Neural cell (in vitro differentiated cells): ENCODE results near the gene RABGAP1L. TPM values are rescaled to one million over a fixed set of nuclear protein-coding genes. Genes with fewer than 3 reads are reported as not detected.

Source experiments
- H2AFZ ChIP-seq: fragments of 200-600, 300-800 bp; sonication (generic), shearing (Covaris generic); 2 replicates; pipeline ENCODE4 v1.6.0; 2014; ENCODE audit warnings: low read depth, mild to moderate bottlenecking, antibody characterized with exemption, low read length, moderate library complexity
- H3F3A ChIP-seq: fragments of 200-600 bp; shearing (Covaris generic); 2 replicates; pipeline ENCODE4 v1.6.1; 2016; ENCODE audit warnings: mild to moderate bottlenecking, moderate library complexity, mixed read lengths, antibody characterized with exemption, low read length; ENCODE audit not compliant: insufficient read depth, poor library complexity, severe bottlenecking
- H3K27ac ChIP-seq: fragments of 200-600, 300-800 bp; sonication (generic), shearing (Covaris generic); 2 replicates; pipeline ENCODE4 v1.5.1; 2014; ENCODE audit warnings: mild to moderate bottlenecking, low read length, moderate library complexity
- H3K27me3 ChIP-seq: fragments of 300-800, 200-600 bp; sonication (generic), shearing (Covaris generic); 2 replicates; pipeline ENCODE4 v1.6.0; 2014; ENCODE audit warnings: mild to moderate bottlenecking, low read depth, low read length, moderate library complexity; ENCODE audit not compliant: insufficient read depth
- H3K36me3 ChIP-seq: fragments of 300-800, 200-600 bp; sonication (generic), shearing (Covaris generic); 2 replicates; pipeline ENCODE4 v1.5.1; 2014; ENCODE audit warnings: mild to moderate bottlenecking, antibody characterized with exemption, low read length, moderate library complexity; ENCODE audit not compliant: insufficient read depth
- H3K4me2 ChIP-seq: fragments of 300-800, 200-600 bp; sonication (generic), shearing (Covaris generic); 2 replicates; pipeline ENCODE4 v1.6.0; 2014; ENCODE audit warnings: mild to moderate bottlenecking, low read length
- H3K4me3 ChIP-seq: fragments of 300-800, 200-600 bp; sonication (generic), shearing (Covaris generic); 2 replicates; pipeline ENCODE4 v1.5.1; 2014; ENCODE audit warnings: mild to moderate bottlenecking, low read length, moderate library complexity
- H3K79me2 ChIP-seq: fragments of 200-600 bp; shearing (Covaris generic); replicated peaks from 2 replicates; pipeline ENCODE4 v1.6.0; 2014; ENCODE audit warnings: mild to moderate bottlenecking, low read length, moderate library complexity; ENCODE audit not compliant: insufficient read depth
- H3K9ac ChIP-seq: fragments of 300-800, 200-600 bp; sonication (generic), shearing (Covaris generic); 2 replicates; pipeline ENCODE4 v1.6.1; 2016; ENCODE audit warnings: mild to moderate bottlenecking, low read length, mixed read lengths
- H3K9me2 ChIP-seq: fragments of 200-600 bp; shearing (Covaris generic); 2 replicates; pipeline ENCODE4 v1.6.1; 2016; ENCODE audit warnings: mild to moderate bottlenecking, low read length, mixed read lengths; ENCODE audit not compliant: insufficient read depth
- H3K9me3 ChIP-seq: fragments of 200-600, 300-800 bp; sonication (generic), shearing (Covaris generic); 2 replicates; pipeline ENCODE4 v1.6.1; 2016; ENCODE audit warnings: mild to moderate bottlenecking, mixed run types, low read length, moderate library complexity, mixed read lengths
- H4K20me1 ChIP-seq: fragments of 200-600 bp; shearing (Covaris generic); 2 replicates; pipeline ENCODE4 v1.6.1; 2016; ENCODE audit warnings: mild to moderate bottlenecking, mixed run types; ENCODE audit not compliant: insufficient read depth
- CTCF ChIP-seq: fragments of 450-650 bp; IDR thresholded peaks from 2 replicates; pipeline ENCODE4 v1.5.1; 2014; ENCODE audit warnings: antibody characterized with exemption, mild to moderate bottlenecking, moderate library complexity; ENCODE audit not compliant: poor library complexity, severe bottlenecking
- EP300 ChIP-seq: fragments of 450-650 bp; conservative IDR thresholded peaks from 2 replicates; pipeline ENCODE4 v1.6.1; 2014; ENCODE audit warnings: antibody characterized with exemption, mild to moderate bottlenecking, moderate library complexity; ENCODE audit not compliant: poor library complexity, severe bottlenecking
- EZH2 ChIP-seq: fragments of 200-600, 300-800 bp; shearing (Covaris generic), sonication (generic); IDR thresholded peaks from 2 replicates; pipeline ENCODE4 v1.6.1; 2014; ENCODE audit warnings: antibody characterized with exemption, low read length, borderline replicate concordance, mild to moderate bottlenecking; ENCODE audit not compliant: insufficient read depth, poor library complexity, severe bottlenecking
- MXI1 ChIP-seq: fragments of 450-650 bp; conservative IDR thresholded peaks from 2 replicates; pipeline ENCODE4 v1.6.1; 2014; ENCODE audit warnings: antibody characterized with exemption, mild to moderate bottlenecking; ENCODE audit not compliant: poor library complexity, severe bottlenecking
- POLR2AphosphoS5 ChIP-seq: IDR thresholded peaks from 2 replicates; pipeline ENCODE4 v1.6.1; 2012
- RAD21 ChIP-seq: fragments of 450-650 bp; conservative IDR thresholded peaks from 2 replicates; pipeline ENCODE4 v1.6.1; 2014; ENCODE audit warnings: antibody characterized with exemption, mild to moderate bottlenecking, moderate library complexity
- SMC3 ChIP-seq: fragments of 450-650 bp; conservative IDR thresholded peaks from 2 replicates; pipeline ENCODE4 v1.6.1; 2014; ENCODE audit warnings: antibody characterized with exemption, mild to moderate bottlenecking, moderate library complexity; ENCODE audit not compliant: poor library complexity
- TAF1 ChIP-seq: IDR thresholded peaks from 2 replicates; pipeline ENCODE4 v1.6.1; 2012; ENCODE audit warnings: low read depth
- polyA plus RNA-seq: library from polyadenylated mRNA; depleted of rRNA; stranded (reverse); fragments of >200 nt; gene quantifications from 2 replicates; pipeline ENCODE4 v1.2.3, GENCODE V29; 2014
- TF ChIP-seq, protein P1 (sequence below): IDR thresholded peaks from 2 replicates; pipeline ENCODE4 v1.6.1; 2012; ENCODE audit warnings: borderline replicate concordance

Gene RABGAP1L
- polyA plus RNA-seq, 1 donor from 2014 or later, result 32.2 TPM

DNA sequence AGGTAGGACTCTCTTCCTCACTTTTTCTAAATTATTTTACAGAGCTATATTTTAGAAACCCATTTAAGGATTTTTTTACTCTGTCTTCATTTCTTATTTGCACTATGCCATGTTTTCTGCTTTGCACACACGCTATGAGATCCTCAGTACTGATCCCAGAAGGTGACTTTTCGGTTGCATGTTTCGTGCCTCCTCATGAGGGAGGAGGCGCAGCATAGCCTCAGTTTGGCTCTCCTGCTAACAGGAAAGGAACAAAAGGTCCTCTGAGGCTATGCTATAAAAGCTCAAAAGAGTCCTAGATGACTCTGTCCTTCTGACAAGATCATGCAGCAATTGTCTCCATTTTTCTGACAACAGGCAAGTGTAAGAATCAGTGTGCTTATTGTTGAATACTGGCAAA lies 478.2 kb downstream of the RABGAP1L start:
- Histone ChIP-seq H3K79me2 (no peaks in the 10 kb centered on the region), H3K36me3 (no peaks in the 10 kb centered on the region), H3K27ac (no peak overlapping the region), H3K4me3 (no peak overlapping the region), H4K20me1 (no peaks in the 10 kb centered on the region), H3F3A (no peaks in the 10 kb centered on the region), H2AFZ (no peak overlapping the region), H3K9me2 (no peaks in the 10 kb centered on the region), H3K27me3 (no peaks in the 10 kb centered on the region), H3K9ac (no peak overlapping the region), H3K4me2 (no peak overlapping the region), H3K9me3 (no peaks in the 10 kb centered on the region)
- TF ChIP-seq RAD21 (no peak), SMC3 (no peak), POLR2AphosphoS5 (no peak)

- Histone ChIP-seq H3K9ac (no peak overlapping the region), H3K9me2 (no peaks in the 10 kb centered on the region), H3K27ac (no peak overlapping the region), H2AFZ (no peak overlapping the region), H3K4me2 (no peak overlapping the region), H3K9me3 (no peaks in the 10 kb centered on the region), H3K36me3 (no peaks in the 10 kb centered on the region), H3F3A (no peaks in the 10 kb centered on the region), H3K4me3 (no peak overlapping the region), H3K27me3 (no peaks in the 10 kb centered on the region), H3K79me2 (no peaks in the 10 kb centered on the region), H4K20me1 (no peaks in the 10 kb centered on the region)
- TF ChIP-seq RAD21 (no peak), CTCF (no peak), POLR2AphosphoS5 (no peak), TAF1 (no peak), EP300 (no peak), MXI1 (no peak), EZH2 (no peak), SMC3 (no peak)
- TF ChIP-seq, protein P1, sequence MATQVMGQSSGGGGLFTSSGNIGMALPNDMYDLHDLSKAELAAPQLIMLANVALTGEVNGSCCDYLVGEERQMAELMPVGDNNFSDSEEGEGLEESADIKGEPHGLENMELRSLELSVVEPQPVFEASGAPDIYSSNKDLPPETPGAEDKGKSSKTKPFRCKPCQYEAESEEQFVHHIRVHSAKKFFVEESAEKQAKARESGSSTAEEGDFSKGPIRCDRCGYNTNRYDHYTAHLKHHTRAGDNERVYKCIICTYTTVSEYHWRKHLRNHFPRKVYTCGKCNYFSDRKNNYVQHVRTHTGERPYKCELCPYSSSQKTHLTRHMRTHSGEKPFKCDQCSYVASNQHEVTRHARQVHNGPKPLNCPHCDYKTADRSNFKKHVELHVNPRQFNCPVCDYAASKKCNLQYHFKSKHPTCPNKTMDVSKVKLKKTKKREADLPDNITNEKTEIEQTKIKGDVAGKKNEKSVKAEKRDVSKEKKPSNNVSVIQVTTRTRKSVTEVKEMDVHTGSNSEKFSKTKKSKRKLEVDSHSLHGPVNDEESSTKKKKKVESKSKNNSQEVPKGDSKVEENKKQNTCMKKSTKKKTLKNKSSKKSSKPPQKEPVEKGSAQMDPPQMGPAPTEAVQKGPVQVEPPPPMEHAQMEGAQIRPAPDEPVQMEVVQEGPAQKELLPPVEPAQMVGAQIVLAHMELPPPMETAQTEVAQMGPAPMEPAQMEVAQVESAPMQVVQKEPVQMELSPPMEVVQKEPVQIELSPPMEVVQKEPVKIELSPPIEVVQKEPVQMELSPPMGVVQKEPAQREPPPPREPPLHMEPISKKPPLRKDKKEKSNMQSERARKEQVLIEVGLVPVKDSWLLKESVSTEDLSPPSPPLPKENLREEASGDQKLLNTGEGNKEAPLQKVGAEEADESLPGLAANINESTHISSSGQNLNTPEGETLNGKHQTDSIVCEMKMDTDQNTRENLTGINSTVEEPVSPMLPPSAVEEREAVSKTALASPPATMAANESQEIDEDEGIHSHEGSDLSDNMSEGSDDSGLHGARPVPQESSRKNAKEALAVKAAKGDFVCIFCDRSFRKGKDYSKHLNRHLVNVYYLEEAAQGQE, result no peak
Measured at GRCh38 chr1:174639461-174639860, 480.1 kb downstream of the RABGAP1L start.

- Histone ChIP-seq H3K36me3 (no peaks in the 10 kb centered on the region), H3K9me3 (no peaks in the 10 kb centered on the region), H3K9ac (no peak overlapping the region), H2AFZ (no peak overlapping the region), H3F3A (no peaks in the 10 kb centered on the region), H3K4me3 (no peak overlapping the region), H3K27ac (no peak overlapping the region), H3K79me2 (no peaks in the 10 kb centered on the region), H4K20me1 (no peaks in the 10 kb centered on the region), H3K4me2 (no peak overlapping the region), H3K9me2 (no peaks in the 10 kb centered on the region), H3K27me3 (no peaks in the 10 kb centered on the region)
- TF ChIP-seq RAD21, result no peak
- TF ChIP-seq TAF1, result no peak
- no peak for TF ChIP-seq MXI1
- TF ChIP-seq SMC3, result no peak
- no peak for TF ChIP-seq CTCF
- TF ChIP-seq POLR2AphosphoS5, result no peak
- no peak for TF ChIP-seq EZH2
- no peak for TF ChIP-seq EP300
- TF ChIP-seq, protein P1, result no peak
Measured at GRCh38 chr1:174640783-174641182, 481.5 kb downstream of the RABGAP1L start.
